ENCODE results near the gene CELA2B. TPM values are rescaled to one million over a fixed set of nuclear protein-coding genes. Genes with fewer than 3 reads are reported as not detected.

The CELA2B gene
- polyA plus RNA-seq, 1 of the 3 experiments (the other 2 are of a cell fraction) = not detected

DNA sequence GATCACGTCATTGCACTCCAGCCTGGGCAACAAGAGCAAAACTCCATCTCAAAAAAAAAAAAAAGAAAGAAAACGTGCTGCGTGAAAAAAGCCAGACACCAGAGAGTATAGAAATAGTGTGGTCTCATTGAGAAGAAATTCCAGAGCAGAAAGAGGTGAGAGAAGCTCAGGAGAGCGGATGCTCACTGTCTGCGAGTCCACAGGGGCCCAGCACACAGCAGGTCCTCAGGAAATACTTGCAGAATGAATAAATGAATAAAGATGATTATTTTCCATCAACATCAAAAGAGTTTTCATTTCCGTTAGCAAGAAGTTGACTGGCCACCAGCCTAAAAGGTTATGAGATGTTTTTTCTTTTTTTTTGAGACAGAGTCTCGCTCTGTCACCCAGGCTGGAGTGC, 33.7 kb downstream of the CELA2B start:
- Histone ChIP-seq H3K9ac (no peak overlapping the region), H2AFZ (ENCODE audit: low read depth) (no peak overlapping the region), H3K4me1 (ENCODE audit: control insufficient read depth in 1 of 2, insufficient read depth in 2 of 2, low read depth in 1 of 2, low read length in 1 of 2) (no peaks in the 10 kb centered on the region), H3F3A (replicated peaks; ENCODE audit: insufficient read depth) (no peaks in the 10 kb centered on the region), H3K27me3 (ENCODE audit: insufficient read depth) (no peaks in the 10 kb centered on the region), H3K36me3 (replicated peaks in 1 of 2; ENCODE audit: control insufficient read depth in 1 of 2, insufficient read depth in 2 of 2, low read length in 1 of 2) (peaks cover 0 to 12% of the 10 kb centered on the region in 2 experiments), H3K79me2 (ENCODE audit: insufficient read depth) (no peaks in the 10 kb centered on the region), H4K20me1 (ENCODE audit: insufficient read depth) (no peaks in the 10 kb centered on the region), H3K9me2 (no peaks in the 10 kb centered on the region), H3K27ac (ENCODE audit: low read depth in 2 of 2, low read length in 1 of 2) (no peak overlapping the region), H3K4me3 (ENCODE audit: low read depth in 2 of 2, low read length in 1 of 2) (no peak overlapping the region), H3K9me3 (no peaks in the 10 kb centered on the region), H3K4me2 (no peak overlapping the region)
- no peak for TF ChIP-seq CHD2 (IDR thresholded peaks at IDR 0.05; ENCODE audit: low read length, partially characterized antibody)
- TF ChIP-seq SMC3 (IDR thresholded peaks at IDR 0.05; ENCODE audit: low read depth, low read length) = no peak
- TF ChIP-seq GABPA (IDR thresholded peaks at IDR 0.05; ENCODE audit: low read depth) = no peak
- DNase-seq = no peak
- CTCF ChIA-PET = no interaction called here
- 81% methylated on average over 7 of the region's 7 CpGs for WGBS (ENCODE audit: low lambda C conversion rate)
- POLR2A ChIA-PET = no interaction called here

- H3K27ac ChIP-seq (ENCODE audit: low read depth in 2 of 2, low read length in 1 of 2) = no peak overlapping the region
- DNase-seq = no peak
- no peak overlapping the region for H2AFZ ChIP-seq (ENCODE audit: low read depth)
- POLR2A ChIA-PET = no interaction called here
- H3K9me3 ChIP-seq = no peaks in the 10 kb centered on the region
- CTCF ChIA-PET = no interaction called here
- WGBS (ENCODE audit: low lambda C conversion rate) = 95% methylated on average over 8 of the region's 8 CpGs
- H3K36me3 ChIP-seq (replicated peaks in 1 of 2; ENCODE audit: control insufficient read depth in 1 of 2, insufficient read depth in 2 of 2, low read length in 1 of 2) = peaks cover 0 to 7% of the 10 kb centered on the region in 2 experiments
- H3K9ac ChIP-seq = no peak overlapping the region
- H3K79me2 ChIP-seq (ENCODE audit: insufficient read depth) = no peaks in the 10 kb centered on the region
- no peaks in the 10 kb centered on the region for H4K20me1 ChIP-seq (ENCODE audit: insufficient read depth)
- no peak overlapping the region for H3K4me3 ChIP-seq (ENCODE audit: low read depth in 2 of 2, low read length in 1 of 2)
- TF ChIP-seq ZBTB33 (IDR thresholded peaks at IDR 0.05; ENCODE audit: borderline replicate concordance, low read depth) (no peak), REST (IDR thresholded peaks at IDR 0.05; ENCODE audit: low read depth, low read length) (no peak), POLR2AphosphoS5 (IDR thresholded peaks at IDR 0.05; ENCODE audit: low read depth, low read length) (no peak), EP300 (IDR thresholded peaks at IDR 0.05; ENCODE audit: borderline replicate concordance in 1 of 2, low read depth in 1 of 2, low read length in 1 of 2) (no peak), GABPA (IDR thresholded peaks at IDR 0.05; ENCODE audit: low read depth) (no peak), MXI1 (IDR thresholded peaks at IDR 0.05; ENCODE audit: low read depth, low read length) (no peak), GATA2 (CRISPR knock-in tag; IDR thresholded peaks at IDR 0.05) (no peak), NRF1 (IDR thresholded peaks at IDR 0.05; ENCODE audit: low read depth, low read length) (no peak)
- H3K9me2 ChIP-seq = no peaks in the 10 kb centered on the region
- H3K27me3 ChIP-seq (ENCODE audit: insufficient read depth) = no peaks in the 10 kb centered on the region
- H3K4me2 ChIP-seq = no peak overlapping the region
- no peaks in the 10 kb centered on the region for H3K4me1 ChIP-seq (ENCODE audit: control insufficient read depth in 1 of 2, insufficient read depth in 2 of 2, low read depth in 1 of 2, low read length in 1 of 2)
- no peaks in the 10 kb centered on the region for H3F3A ChIP-seq (replicated peaks; ENCODE audit: insufficient read depth)
Observed at GRCh38 chr1:15510611-15511405, 34.9 kb downstream of the CELA2B start.

All from SK-N-SH (cell line).